Measurements from ENCODE around the gene GLUD2. TPM values are rescaled to one million over a fixed set of nuclear protein-coding genes. Genes with fewer than 3 reads are reported as not detected.

GLUD2 gene
- total and polyA plus RNA-seq, 4 donors = 2.8 to 24.3 (median 8.5) TPM

GRCh38 chrX:121010218-121010617 is 37.2 kb upstream of the GLUD2 start:
- H3K9me3 ChIP-seq (ENCODE audit: control insufficient read depth in 4 of 4, low read length in 3 of 4) = peaks cover 0 to 12% (median 6%) of the 10 kb centered on the region in 4 donors
- H3K9ac ChIP-seq (ENCODE audit: low read depth in 1 of 2, low read length in 2 of 2) = no peak overlapping the region
- no peaks in the 10 kb centered on the region for H3K27me3 ChIP-seq (ENCODE audit: control insufficient read depth in 4 of 4, insufficient read depth in 4 of 4, low read length in 3 of 4)
- H3K4me1 ChIP-seq (ENCODE audit: control insufficient read depth in 4 of 4, insufficient read depth in 4 of 4, low read length in 3 of 4) = peaks cover 0 to 6% (median 4%) of the 10 kb centered on the region in 4 donors
- TF ChIP-seq NR2F2 (IDR thresholded peaks at IDR 0.05) (no peak), RAD21 (IDR thresholded peaks at IDR 0.05) (no peak), EGR1 (IDR thresholded peaks at IDR 0.05; ENCODE audit: low read depth in 2 of 2) (no peak), YY1 (IDR thresholded peaks at IDR 0.05) (no peak), RXRA (IDR thresholded peaks at IDR 0.05) (no peak), FOXA1 (IDR thresholded peaks at IDR 0.05) (no peak), ZBTB33 (IDR thresholded peaks at IDR 0.05) (no peak), SP1 (IDR thresholded peaks at IDR 0.05) (no peak), TAF1 (conservative IDR thresholded peaks at IDR 0.05) (no peak), HNF4A (conservative IDR thresholded peaks at IDR 0.05) (no peak), CTCF (IDR thresholded peaks at IDR 0.05; ENCODE audit: low read depth, low read length, missing input control) (no peak), FOXA2 (IDR thresholded peaks at IDR 0.05) (no peak), JUND (IDR thresholded peaks at IDR 0.05) (no peak), REST (IDR thresholded peaks at IDR 0.05) (no peak), ATF3 (IDR thresholded peaks at IDR 0.05) (no peak), GABPA (IDR thresholded peaks at IDR 0.05 in 1 of 2, conservative IDR thresholded peaks at IDR 0.05 in 1 of 2) (no peak)
- no peak overlapping the region for H3K4me3 ChIP-seq (ENCODE audit: low read depth in 1 of 3, low read length in 3 of 3)
- no peaks in the 10 kb centered on the region for H3K36me3 ChIP-seq (ENCODE audit: control insufficient read depth in 4 of 4, insufficient read depth in 3 of 4, low read depth in 1 of 4, low read length in 3 of 4)
- no peak overlapping the region for H3K27ac ChIP-seq (ENCODE audit: low read depth in 1 of 2, low read length in 2 of 2)
- 83% methylated on average over 4 of the region's 4 CpGs for WGBS
- DNase-seq (ENCODE audit: low spot score) = no peak

- TF ChIP-seq YY1 (IDR thresholded peaks at IDR 0.05) = no peak
- Histone ChIP-seq H3K27me3 (ENCODE audit: control insufficient read depth in 4 of 4, insufficient read depth in 4 of 4, low read length in 3 of 4) (no peaks in the 10 kb centered on the region), H3K9ac (ENCODE audit: low read depth in 1 of 2, low read length in 2 of 2) (no peak overlapping the region), H3K4me1 (ENCODE audit: control insufficient read depth in 4 of 4, insufficient read depth in 4 of 4, low read length in 3 of 4) (peaks cover 0 to 6% (median 4%) of the 10 kb centered on the region in 4 donors), H3K27ac (ENCODE audit: low read depth in 1 of 2, low read length in 2 of 2) (no peak overlapping the region), H3K36me3 (ENCODE audit: control insufficient read depth in 4 of 4, insufficient read depth in 3 of 4, low read depth in 1 of 4, low read length in 3 of 4) (no peaks in the 10 kb centered on the region), H3K4me3 (ENCODE audit: low read depth in 1 of 3, low read length in 3 of 3) (no peak overlapping the region), H3K9me3 (ENCODE audit: control insufficient read depth in 4 of 4, low read length in 3 of 4) (peaks cover 0 to 12% (median 6%) of the 10 kb centered on the region in 4 donors)
- no peak for DNase-seq (ENCODE audit: low spot score)
- 83% methylated on average over 7 of the region's 7 CpGs for whole genome bisulfite sequencing
Observed at GRCh38 chrX:121011254-121011653, 36.2 kb upstream of the GLUD2 start.
